Measurements from ENCODE around the gene TRIM32.
A peak's percentile ranks its signal among the peaks of the same experiment; 100 is the strongest.

The TRIM32 gene

DNA sequence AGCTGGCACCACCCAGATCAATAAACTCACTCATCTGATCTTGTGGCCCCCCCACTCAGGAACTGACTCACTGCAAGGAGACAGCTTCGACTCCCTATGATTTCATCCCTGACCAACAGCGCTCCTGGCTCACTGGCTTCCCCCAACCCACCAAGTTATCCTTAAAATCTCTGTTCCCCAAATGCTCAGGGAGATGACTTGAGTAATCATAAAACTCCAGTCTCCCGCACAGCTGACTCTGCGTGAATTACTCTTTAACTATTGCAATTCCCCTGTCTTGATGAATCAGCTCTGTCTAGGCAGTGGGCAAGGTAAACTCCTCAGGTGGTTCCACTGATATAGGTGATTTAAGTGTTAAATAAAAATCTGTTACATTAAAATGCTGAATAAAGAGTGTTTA is 1.9 kb upstream of the TRIM32 start:
- Histone ChIP-seq H3K36me3 (no peaks in the 10 kb centered on the region), H3K4me3 (no peak overlapping the region), H3K4me1 (peaks cover 0 to 31% (median 13%) of the 10 kb centered on the region in 4 donors), H3K9me3 (no peaks in the 10 kb centered on the region), H3K27ac (no peak overlapping the region), H3K27me3 (no peaks in the 10 kb centered on the region)
- TF ChIP-seq, protein P1, sequence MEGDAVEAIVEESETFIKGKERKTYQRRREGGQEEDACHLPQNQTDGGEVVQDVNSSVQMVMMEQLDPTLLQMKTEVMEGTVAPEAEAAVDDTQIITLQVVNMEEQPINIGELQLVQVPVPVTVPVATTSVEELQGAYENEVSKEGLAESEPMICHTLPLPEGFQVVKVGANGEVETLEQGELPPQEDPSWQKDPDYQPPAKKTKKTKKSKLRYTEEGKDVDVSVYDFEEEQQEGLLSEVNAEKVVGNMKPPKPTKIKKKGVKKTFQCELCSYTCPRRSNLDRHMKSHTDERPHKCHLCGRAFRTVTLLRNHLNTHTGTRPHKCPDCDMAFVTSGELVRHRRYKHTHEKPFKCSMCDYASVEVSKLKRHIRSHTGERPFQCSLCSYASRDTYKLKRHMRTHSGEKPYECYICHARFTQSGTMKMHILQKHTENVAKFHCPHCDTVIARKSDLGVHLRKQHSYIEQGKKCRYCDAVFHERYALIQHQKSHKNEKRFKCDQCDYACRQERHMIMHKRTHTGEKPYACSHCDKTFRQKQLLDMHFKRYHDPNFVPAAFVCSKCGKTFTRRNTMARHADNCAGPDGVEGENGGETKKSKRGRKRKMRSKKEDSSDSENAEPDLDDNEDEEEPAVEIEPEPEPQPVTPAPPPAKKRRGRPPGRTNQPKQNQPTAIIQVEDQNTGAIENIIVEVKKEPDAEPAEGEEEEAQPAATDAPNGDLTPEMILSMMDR (IDR thresholded peaks at IDR 0.05) = no peak
- intact Hi-C loops (cut with DNase I; ENCODE audit: low total_unique reads) = no loop called here
- no peak for DNase-seq

DNA sequence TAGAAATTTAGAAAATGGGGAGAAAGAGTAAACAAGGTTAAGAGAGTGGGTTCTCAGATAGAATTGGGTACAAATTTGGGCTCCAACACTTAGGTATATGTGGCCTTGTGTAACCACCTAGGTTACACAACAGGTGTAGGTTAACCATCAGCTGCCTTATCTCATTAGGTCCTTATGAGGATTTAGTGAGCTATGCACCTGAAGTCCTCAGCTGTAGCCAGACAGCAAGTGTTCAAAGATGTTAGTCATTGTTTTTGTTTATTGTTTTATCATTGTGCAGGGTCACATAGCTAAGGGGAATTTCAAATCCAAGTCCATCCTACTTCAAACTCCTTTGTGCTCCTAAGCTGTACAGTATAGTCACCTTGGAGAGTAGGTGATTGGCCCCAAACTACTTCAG is 970 bp upstream of the TRIM32 start:
- H3K27ac ChIP-seq = no peak overlapping the region
- H3K4me1 ChIP-seq = peaks cover 0 to 36% (median 13%) of the 10 kb centered on the region in 4 donors
- no peaks in the 10 kb centered on the region for H3K27me3 ChIP-seq
- H3K9me3 ChIP-seq = no peaks in the 10 kb centered on the region
- H3K4me3 ChIP-seq = peak overlapping the region; percentile 81 to 82
- no peak for DNase-seq
- TF ChIP-seq, protein P1 (IDR thresholded peaks at IDR 0.05) = no peak
- intact Hi-C loops (cut with DNase I; ENCODE audit: low total_unique reads) = no loop called here
- no peaks in the 10 kb centered on the region for H3K36me3 ChIP-seq

DNA sequence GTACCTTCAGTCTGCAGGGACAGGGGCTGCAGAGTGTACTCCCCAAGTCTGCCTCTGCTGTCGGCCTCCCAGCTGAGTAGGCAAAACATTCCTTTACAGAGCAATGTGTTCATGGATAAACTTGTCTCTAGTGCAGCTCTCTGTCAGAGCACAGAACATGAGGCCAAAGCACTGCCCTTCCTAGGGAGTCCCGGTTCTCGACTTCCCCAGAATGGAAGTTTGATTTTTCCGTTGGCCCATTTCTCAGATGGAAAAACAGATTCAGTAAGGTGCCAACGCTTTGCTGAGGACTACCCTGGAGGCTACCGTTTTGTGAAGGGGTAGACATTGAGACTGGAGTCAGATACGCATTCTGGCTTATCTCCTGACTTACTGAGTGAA is 422 bp upstream of the TRIM32 start:
- intact Hi-C loops (cut with DNase I; ENCODE audit: low total_unique reads) = no loop called here
- DNase-seq = no peak
- Histone ChIP-seq H3K4me1 (peaks cover 0 to 38% (median 13%) of the 10 kb centered on the region in 4 donors), H3K27me3 (no peaks in the 10 kb centered on the region), H3K9me3 (no peaks in the 10 kb centered on the region), H3K36me3 (no peaks in the 10 kb centered on the region), H3K4me3 (peak overlapping the region; percentile 81 to 82), H3K27ac (peak overlapping the region; percentile 74 to 85)
- TF ChIP-seq, protein P1 (IDR thresholded peaks at IDR 0.05) = no peak

DNA sequence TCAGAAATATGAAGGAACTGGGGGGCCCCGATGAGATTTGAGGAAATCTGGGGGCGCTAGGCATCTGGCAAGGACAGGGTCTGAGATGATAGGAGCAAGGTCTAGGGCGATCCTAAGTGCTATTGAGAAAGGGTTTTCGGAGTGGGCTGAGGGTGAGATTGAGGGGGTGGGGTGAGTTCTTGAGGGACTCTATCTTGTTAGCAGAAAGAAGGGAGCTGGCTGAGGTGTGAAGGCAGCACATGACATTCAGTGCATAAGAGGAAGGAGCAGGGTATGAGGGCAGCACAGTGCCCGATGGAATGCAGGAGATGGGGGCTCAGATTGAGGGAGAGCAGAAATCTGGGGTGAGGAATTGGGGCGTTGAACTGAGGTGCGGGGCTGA is 640 bp downstream of the TRIM32 start:
- Histone ChIP-seq H3K4me1 (peaks cover 0 to 45% (median 13%) of the 10 kb centered on the region in 4 donors), H3K27ac (peak overlapping the region; percentile 74 to 85), H3K36me3 (no peaks in the 10 kb centered on the region), H3K9me3 (no peaks in the 10 kb centered on the region), H3K27me3 (no peaks in the 10 kb centered on the region), H3K4me3 (peak overlapping the region; percentile 81 to 82)
- DNase-seq = no peak
- intact Hi-C loops (cut with DNase I; ENCODE audit: low total_unique reads) = no loop called here
- TF ChIP-seq, protein P1 (IDR thresholded peaks at IDR 0.05) = no peak

DNA sequence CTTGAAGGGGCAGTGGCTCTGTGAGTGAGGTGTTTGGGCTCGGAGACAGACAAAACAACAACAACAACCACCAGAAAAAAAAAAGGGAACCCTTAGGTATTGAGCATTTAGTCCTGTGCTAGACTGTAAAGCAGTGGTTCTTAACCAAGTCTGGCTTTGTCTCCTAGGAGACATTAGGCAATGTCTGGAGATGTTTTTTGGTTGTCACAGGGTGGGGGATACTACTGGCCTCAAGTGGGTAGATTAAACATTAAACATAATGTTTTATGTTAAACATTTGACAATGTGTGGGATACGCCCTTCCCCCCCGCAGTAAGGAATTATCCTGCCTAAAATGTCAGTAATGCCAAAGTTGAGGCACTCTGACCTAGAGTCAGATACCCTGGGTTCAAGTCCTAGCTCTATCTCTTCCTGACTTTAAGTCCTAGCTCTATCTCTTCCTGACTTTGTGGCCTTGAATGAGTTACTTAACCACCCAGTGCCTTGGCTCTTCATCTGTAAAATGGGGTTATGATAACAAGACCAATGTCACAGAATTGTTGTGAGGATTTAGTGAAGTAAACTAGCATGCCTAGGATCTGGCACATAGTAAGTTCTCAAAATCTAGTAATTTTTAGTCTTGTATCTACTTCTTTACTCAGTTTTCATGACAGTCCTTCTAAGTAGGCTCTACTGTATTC is 1.8 kb downstream of the TRIM32 start:
- no peaks in the 10 kb centered on the region for H3K9me3 ChIP-seq
- H3K27ac ChIP-seq = no peak overlapping the region
- H3K27me3 ChIP-seq = no peaks in the 10 kb centered on the region
- H3K36me3 ChIP-seq = no peaks in the 10 kb centered on the region
- TF ChIP-seq, protein P1 (IDR thresholded peaks at IDR 0.05) = no peak
- DNase-seq = no peak
- intact Hi-C loops (cut with DNase I; ENCODE audit: low total_unique reads) = no loop called here
- no peak overlapping the region for H3K4me3 ChIP-seq
- peaks cover 0 to 57% (median 17%) of the 10 kb centered on the region in 4 donors for H3K4me1 ChIP-seq

Measured in tibial artery (tissue), 4 donors.